GM19240 (cell line): ENCODE measurements around the gene GPR78.
A peak's percentile ranks its signal among the peaks of the same experiment; 100 is the strongest.

ENCODE experiments used
- DNase-seq: peaks from one replicate; pipeline ENCODE4 v3.0.0; 2011; ENCODE audit warnings: low spot score; ENCODE audit not compliant: insufficient read length

Gene GPR78

GRCh38 chr4:8598391-8599090 lies 18.3 kb downstream of the GPR78 start:
- no peak for DNase-seq

- DNase-seq, result no peak
Observed at GRCh38 chr4:8599091-8599460, 18.9 kb downstream of the GPR78 start.

- DNase-seq, result no peak
Observed at GRCh38 chr4:8599657-8600056, 19.5 kb downstream of the GPR78 start.

- no peak for DNase-seq
Observed at GRCh38 chr4:8600266-8600665, 20.1 kb downstream of the GPR78 start.

GRCh38 chr4:8600686-8601085 lies 20.5 kb downstream of the GPR78 start:
- DNase-seq, result no peak

- no peak for DNase-seq
Observed at GRCh38 chr4:8601086-8601485, 20.9 kb downstream of the GPR78 start.

- no peak for DNase-seq
Observed at GRCh38 chr4:8601556-8601955, 21.4 kb downstream of the GPR78 start.

- no peak for DNase-seq
Observed at GRCh38 chr4:8602686-8603430, 22.7 kb downstream of the GPR78 start.

- DNase-seq, result no peak
Observed at GRCh38 chr4:8603931-8604330, 23.7 kb downstream of the GPR78 start.

GRCh38 chr4:8605289-8605688 lies 25.1 kb downstream of the GPR78 start:
- no peak for DNase-seq

GRCh38 chr4:8606476-8606875 lies 26.3 kb downstream of the GPR78 start:
- no peak for DNase-seq

- DNase-seq, result no peak
Observed at GRCh38 chr4:8606966-8607365, 26.8 kb downstream of the GPR78 start.

- DNase-seq, result peak; percentile 59
Observed at GRCh38 chr4:8607603-8608481, 27.6 kb downstream of the GPR78 start.

GRCh38 chr4:8608714-8609391 lies 28.7 kb downstream of the GPR78 start:
- DNase-seq, result no peak

- DNase-seq, result no peak
Observed at GRCh38 chr4:8609406-8609805, 29.2 kb downstream of the GPR78 start.

GRCh38 chr4:8609824-8610350 lies 29.7 kb downstream of the GPR78 start:
- DNase-seq, result no peak

- DNase-seq, result no peak
Observed at GRCh38 chr4:8610858-8611616, 30.8 kb downstream of the GPR78 start.

GRCh38 chr4:8612646-8613045 lies 32.5 kb downstream of the GPR78 start:
- no peak for DNase-seq

- DNase-seq, result no peak
Observed at GRCh38 chr4:8613421-8614364, 33.5 kb downstream of the GPR78 start.
